DND-41 (cell line): Measurements from ENCODE around the gene PIK3R4.

Experiments used
- ATAC-seq: fragments of 200-7000 bp; cut with Tn5 transposase; 3 replicates; pipeline ENCODE4 v1.9.1; 2021; ENCODE audit warnings: low read depth; ENCODE audit not compliant: insufficient read depth
- DNase-seq: peaks from one replicate; pipeline ENCODE4 v3.0.0-alpha.2; 2020
- H2AFZ ChIP-seq: 2 replicates; pipeline ENCODE4 v1.6.0; 2012; ENCODE audit warnings: low read depth, low read length
- H3K27ac ChIP-seq: 2 replicates; pipeline ENCODE4 v1.5.1; 2012; ENCODE audit warnings: low read length, inconsistent platforms
- H3K27me3 ChIP-seq: fragments of 200-600 bp; sonication (generic); 2 replicates; pipeline ENCODE4 v1.6.0; 2012; ENCODE audit warnings: low read length, mild to moderate bottlenecking, inconsistent platforms; ENCODE audit not compliant: insufficient read depth, poor library complexity
- H3K36me3 ChIP-seq: 2 replicates; pipeline ENCODE4 v1.5.1; 2012; ENCODE audit warnings: low read length, inconsistent platforms; ENCODE audit not compliant: insufficient read depth
- H3K4me1 ChIP-seq: 2 replicates; pipeline ENCODE4 v1.5.1; 2012; ENCODE audit warnings: mild to moderate bottlenecking, low read length; ENCODE audit not compliant: insufficient read depth
- H3K4me2 ChIP-seq: 2 replicates; pipeline ENCODE4 v1.6.0; 2012; ENCODE audit warnings: mild to moderate bottlenecking, moderate library complexity, low read length, inconsistent platforms; ENCODE audit not compliant: insufficient read depth
- H3K4me3 ChIP-seq, 2 experiments: fragments of 200-600 bp in 1 of 2; shearing (Covaris generic) in 1 of 2; 2 replicates each; pipeline ENCODE4 v1.5.1; 2012 to 2016; ENCODE audit warnings: inconsistent platforms in 2 of 2, low read length in 2 of 2, mild to moderate bottlenecking in 2 of 2, low read depth in 1 of 2, moderate library complexity in 1 of 2
- H3K79me2 ChIP-seq: 2 replicates; pipeline ENCODE4 v1.6.0; 2012; ENCODE audit warnings: low read length, inconsistent platforms; ENCODE audit not compliant: insufficient read depth
- H3K9ac ChIP-seq: 2 replicates; pipeline ENCODE4 v1.6.0; 2012; ENCODE audit warnings: low read depth, mild to moderate bottlenecking, inconsistent platforms, low read length, moderate library complexity
- H3K9me3 ChIP-seq: 2 replicates; pipeline ENCODE4 v1.5.1; 2012; ENCODE audit warnings: low read length, moderate library complexity, mild to moderate bottlenecking, inconsistent platforms; ENCODE audit not compliant: insufficient read depth, severe bottlenecking
- H4K20me1 ChIP-seq: 2 replicates; pipeline ENCODE4 v1.6.0; 2012; ENCODE audit warnings: low read length; ENCODE audit not compliant: insufficient read depth
- CTCF ChIP-seq: IDR thresholded peaks from 2 replicates; pipeline ENCODE4 v1.5.1; 2012; ENCODE audit warnings: borderline replicate concordance, low read length, moderate library complexity, mild to moderate bottlenecking; ENCODE audit not compliant: poor library complexity, severe bottlenecking; ENCODE audit errors: extremely low read depth
- EZH2 ChIP-seq: IDR thresholded peaks from 3 replicates; pipeline ENCODE4 v1.6.1; 2012; ENCODE audit warnings: borderline replicate concordance, low read depth, mild to moderate bottlenecking, moderate library complexity, low read length, inconsistent platforms; ENCODE audit not compliant: severe bottlenecking

PIK3R4 gene

GRCh38 chr3:130738241-130738640 is 8.4 kb downstream of the PIK3R4 start:
- Histone ChIP-seq H3K4me3 (no peak overlapping the region), H2AFZ (no peak overlapping the region), H3K27me3 (no peaks in the 10 kb centered on the region), H3K79me2 (peaks cover 63% of the 10 kb centered on the region), H3K4me2 (no peak overlapping the region), H4K20me1 (peaks cover 10% of the 10 kb centered on the region), H3K27ac (no peak overlapping the region), H3K36me3 (peaks cover 47% of the 10 kb centered on the region), H3K4me1 (peaks cover 23% of the 10 kb centered on the region), H3K9me3 (no peaks in the 10 kb centered on the region), H3K9ac (no peak overlapping the region)
- DNase-seq (no peak), ATAC-seq (no peak)
- no peak for TF ChIP-seq EZH2
- TF ChIP-seq CTCF = no peak

DNA sequence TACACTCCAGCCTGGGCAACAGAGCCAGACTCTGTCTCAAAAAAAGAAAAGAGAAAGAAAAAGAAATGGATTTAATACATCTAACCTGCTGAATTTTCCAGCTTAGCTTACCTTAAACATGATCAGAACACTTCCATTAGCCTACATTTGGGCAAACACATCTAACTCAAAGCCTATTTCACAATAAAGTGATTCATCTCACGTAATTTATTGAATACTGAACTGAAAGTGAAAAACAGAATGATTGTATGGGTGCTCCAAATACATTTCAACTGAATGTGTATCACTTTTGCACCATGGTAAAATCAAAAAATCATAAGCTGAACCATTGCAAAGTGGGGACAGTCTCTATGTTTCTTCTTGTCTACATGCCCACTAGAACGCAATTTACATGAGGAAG is 9.0 kb downstream of the PIK3R4 start:
- no peak for DNase-seq
- Histone ChIP-seq H3K36me3 (peaks cover 47% of the 10 kb centered on the region), H3K79me2 (peaks cover 57% of the 10 kb centered on the region)

DNA sequence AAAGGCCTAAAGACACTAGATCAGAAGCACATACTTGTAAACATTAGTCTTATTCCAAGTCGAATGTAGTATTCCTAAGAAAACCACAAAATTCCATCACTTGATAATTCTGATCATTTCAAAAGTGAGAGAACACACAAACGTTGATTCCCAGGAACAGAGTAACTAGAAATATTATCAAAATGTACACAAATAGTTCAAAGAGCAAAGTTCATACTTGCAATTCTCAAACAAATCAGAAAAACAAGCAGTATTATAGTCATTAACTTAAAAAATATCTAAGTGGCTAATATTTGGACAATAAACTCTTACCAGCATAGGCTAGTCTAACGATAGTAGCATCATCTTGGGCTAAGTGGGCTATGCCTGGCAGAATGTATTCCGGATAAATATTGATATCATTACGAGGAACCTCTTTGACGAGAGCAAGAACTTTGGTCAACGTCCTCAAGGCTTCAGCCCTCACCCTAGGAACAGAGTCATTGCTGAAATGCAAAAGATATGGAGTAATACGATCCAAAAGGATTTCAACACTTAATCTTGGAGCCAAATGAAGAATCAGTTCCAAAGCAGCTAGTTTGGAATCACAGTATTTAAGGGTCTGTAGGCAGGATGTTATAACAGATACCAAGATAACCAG is 13.3 kb downstream of the PIK3R4 start:
- Histone ChIP-seq H3K9me3 (no peaks in the 10 kb centered on the region), H3K4me2 (no peak overlapping the region), H3K4me1 (no peaks in the 10 kb centered on the region), H4K20me1 (peaks cover 7% of the 10 kb centered on the region), H3K36me3 (peaks cover 53% of the 10 kb centered on the region), H3K27me3 (no peaks in the 10 kb centered on the region), H2AFZ (no peak overlapping the region), H3K27ac (no peak overlapping the region), H3K79me2 (peaks cover 19% of the 10 kb centered on the region), H3K9ac (no peak overlapping the region), H3K4me3 (no peak overlapping the region)
- DNase-seq (no peak), ATAC-seq (no peak)
- TF ChIP-seq CTCF (no peak), EZH2 (no peak)

More for the DNA sequence above, 9.0 kb downstream of the PIK3R4 start:
- no peak overlapping the region for H3K4me2 ChIP-seq
- no peaks in the 10 kb centered on the region for H3K27me3 ChIP-seq
- no peak for ATAC-seq
- H4K20me1 ChIP-seq = peaks cover 10% of the 10 kb centered on the region
- H3K4me3 ChIP-seq = no peak overlapping the region
- TF ChIP-seq EZH2 (no peak), CTCF (no peak)
- peaks cover 17% of the 10 kb centered on the region; the same call in 1 of the 2 replicates for H3K4me1 ChIP-seq
- no peak overlapping the region for H2AFZ ChIP-seq
- no peaks in the 10 kb centered on the region for H3K9me3 ChIP-seq
- no peak overlapping the region for H3K27ac ChIP-seq
- H3K9ac ChIP-seq = no peak overlapping the region

DNA sequence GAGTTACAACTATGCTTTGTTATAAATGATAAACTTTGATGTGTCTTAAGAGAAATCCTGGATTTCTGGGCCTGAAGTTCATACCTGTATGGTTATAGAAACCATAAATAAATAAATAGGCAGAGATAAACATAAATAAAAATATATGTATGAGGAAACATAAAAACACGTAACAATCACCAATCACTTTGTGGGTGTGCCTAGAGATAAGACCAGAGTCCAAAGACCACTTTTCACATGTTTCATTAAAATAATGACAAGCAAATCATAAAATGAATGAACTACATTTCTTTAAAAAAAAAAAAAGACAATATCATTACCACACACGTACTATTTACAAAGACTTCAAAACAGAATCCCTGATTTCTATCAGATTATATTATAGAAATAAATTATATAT is 14.1 kb downstream of the PIK3R4 start:
- Histone ChIP-seq H3K4me1 (no peaks in the 10 kb centered on the region), H3K9me3 (no peaks in the 10 kb centered on the region), H3K36me3 (peaks cover 59% of the 10 kb centered on the region), H3K79me2 (peaks cover 12% of the 10 kb centered on the region), H3K27ac (no peak overlapping the region), H2AFZ (no peak overlapping the region), H3K9ac (no peak overlapping the region), H3K27me3 (no peaks in the 10 kb centered on the region), H3K4me3 (no peak overlapping the region), H4K20me1 (peaks cover 7% of the 10 kb centered on the region), H3K4me2 (no peak overlapping the region)
- ATAC-seq = no peak
- TF ChIP-seq EZH2 (no peak), CTCF (no peak)
- no peak for DNase-seq
